Panc1 (cell line): ENCODE results near the gene WDR27.

Source experiments
- CTCF ChIP-seq: fragments of 450-650 bp; IDR thresholded peaks from 2 replicates; pipeline ENCODE4 v1.5.1; 2017; ENCODE audit warnings: mild to moderate bottlenecking
- POLR2AphosphoS5 ChIP-seq: IDR thresholded peaks from 2 replicates; pipeline ENCODE4 v1.6.1; 2012; ENCODE audit warnings: mild to moderate bottlenecking, low read depth, low read length, moderate library complexity
- REST ChIP-seq, 2 experiments: IDR thresholded peaks; 2 replicates each; pipeline ENCODE4 v1.6.1; 2011 to 2012; ENCODE audit warnings: low read depth in 2 of 2, control low read depth in 1 of 2, low read length in 1 of 2, mild to moderate bottlenecking in 1 of 2, moderate library complexity in 1 of 2; ENCODE audit not compliant: insufficient read depth in 1 of 2
- TCF7L2 ChIP-seq: IDR thresholded peaks from 2 replicates; pipeline ENCODE4 v1.6.1; 2011; ENCODE audit warnings: mild to moderate bottlenecking, low read depth, low read length, inconsistent platforms

DNA sequence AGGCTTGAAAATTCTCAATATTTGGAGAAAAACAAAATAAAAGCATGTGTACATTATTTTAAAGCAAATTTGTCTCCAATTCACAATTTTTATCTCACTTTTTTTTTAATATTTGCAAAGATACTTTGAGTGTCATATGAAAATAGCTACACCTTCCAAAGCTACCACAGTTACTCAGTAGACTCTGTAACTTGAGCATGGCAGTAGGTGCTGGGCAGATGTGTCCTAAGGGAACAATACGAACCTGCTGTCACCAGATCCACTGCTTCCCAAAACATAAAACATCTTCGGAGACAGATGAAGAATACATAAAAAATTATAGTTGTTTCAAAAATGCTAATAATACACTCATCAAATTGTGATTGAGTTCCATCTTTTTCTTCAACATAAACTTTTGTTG lies 10.6 kb downstream of the WDR27 start:
- TF ChIP-seq CTCF (no peak), REST (IDR thresholded peaks at IDR 0.05; ENCODE audit: insufficient read depth in 1 of 2, low read depth in 2 of 2, low read length in 1 of 2) (no peak), TCF7L2 (no peak), POLR2AphosphoS5 (no peak)
